ENCODE measurements around the gene OR1I1.

GRCh38 chr19:15142313-15142712 is 60.3 kb downstream of the OR1I1 start:
- TF ChIP-seq CTCF (IDR thresholded peaks at IDR 0.05) (no peak), POLR2A (IDR thresholded peaks at IDR 0.05) (no peak)

All from testis (tissue), 2 donors.